ENCODE results near the gene CTSW.

Gene CTSW

GRCh38 chr11:65870307-65870658 is 9.4 kb upstream of the CTSW start:
- Mint-ChIP-seq H3K4me3 (peak overlapping the region; percentile 35), H3K9me3 (ENCODE audit: low read depth) (no peaks in the 10 kb centered on the region), H3K27ac (no peak overlapping the region), H3K27me3 (no peaks in the 10 kb centered on the region), H3K36me3 (no peaks in the 10 kb centered on the region), H3K4me1 (ENCODE audit: low read depth) (peaks cover 31% of the 10 kb centered on the region)

GRCh38 chr11:65870706-65871681 is 8.6 kb upstream of the CTSW start:
- Mint-ChIP-seq H3K36me3 (no peaks in the 10 kb centered on the region), H3K9me3 (ENCODE audit: low read depth) (no peaks in the 10 kb centered on the region), H3K27ac (no peak overlapping the region), H3K4me1 (ENCODE audit: low read depth) (peaks cover 31% of the 10 kb centered on the region), H3K27me3 (no peaks in the 10 kb centered on the region), H3K4me3 (peak overlapping the region; percentile 35)

- Mint-ChIP-seq H3K27me3 (no peaks in the 10 kb centered on the region), H3K4me1 (ENCODE audit: low read depth) (peaks cover 41% of the 10 kb centered on the region), H3K36me3 (no peaks in the 10 kb centered on the region), H3K4me3 (peak overlapping the region; percentile 35), H3K9me3 (ENCODE audit: low read depth) (no peaks in the 10 kb centered on the region), H3K27ac (peak overlapping the region; percentile 46)
Measured at GRCh38 chr11:65871811-65872548, 7.7 kb upstream of the CTSW start.

- Mint-ChIP-seq H3K36me3 (no peaks in the 10 kb centered on the region), H3K4me3 (peak within 1 kb of the TSS; percentile 90), H3K27ac (peak within 1 kb of the TSS; percentile 77), H3K27me3 (no peaks in the 10 kb centered on the region), H3K4me1 (ENCODE audit: low read depth) (peaks cover 40% of the 10 kb centered on the region), H3K9me3 (ENCODE audit: low read depth) (no peaks in the 10 kb centered on the region)
Measured at GRCh38 chr11:65872586-65873317, 6.9 kb upstream of the CTSW start, which contains the start of gene EFEMP2. Gene EFEMP2, minus strand, starts transcription at chr11:65872800. Its CDS starts 446 bp downstream, at chr11:65872354.

GRCh38 chr11:65873318-65874156 is 6.1 kb upstream of the CTSW start:
- Mint-ChIP-seq H3K27me3 (no peaks in the 10 kb centered on the region), H3K27ac (peak overlapping the region; percentile 77), H3K9me3 (ENCODE audit: low read depth) (no peaks in the 10 kb centered on the region), H3K4me3 (peak overlapping the region; percentile 90), H3K36me3 (no peaks in the 10 kb centered on the region), H3K4me1 (ENCODE audit: low read depth) (peaks cover 46% of the 10 kb centered on the region)

GRCh38 chr11:65880027-65880426 is 390 bp downstream of the CTSW start:
- H3K27ac Mint-ChIP-seq, result peak overlapping the region; percentile 91
- H3K36me3 Mint-ChIP-seq, result no peaks in the 10 kb centered on the region
- H3K27me3 Mint-ChIP-seq, result no peaks in the 10 kb centered on the region
- peak overlapping the region; percentile 82 for H3K4me3 Mint-ChIP-seq
- H3K4me1 Mint-ChIP-seq (ENCODE audit: low read depth), result peaks cover 58% of the 10 kb centered on the region
- H3K9me3 Mint-ChIP-seq (ENCODE audit: low read depth), result no peaks in the 10 kb centered on the region

- peaks cover 60% of the 10 kb centered on the region for H3K4me1 Mint-ChIP-seq (ENCODE audit: low read depth)
- H3K27me3 Mint-ChIP-seq, result no peaks in the 10 kb centered on the region
- H3K4me3 Mint-ChIP-seq, result peak overlapping the region; percentile 82
- H3K36me3 Mint-ChIP-seq, result no peaks in the 10 kb centered on the region
- H3K9me3 Mint-ChIP-seq (ENCODE audit: low read depth), result no peaks in the 10 kb centered on the region
- peak overlapping the region; percentile 91 for H3K27ac Mint-ChIP-seq
Measured at GRCh38 chr11:65880844-65881421, 1.3 kb downstream of the CTSW start.

GRCh38 chr11:65882120-65883057 is 2.8 kb downstream of the CTSW start:
- no peaks in the 10 kb centered on the region for H3K9me3 Mint-ChIP-seq (ENCODE audit: low read depth)
- H3K4me3 Mint-ChIP-seq, result no peak overlapping the region
- H3K27me3 Mint-ChIP-seq, result no peaks in the 10 kb centered on the region
- no peaks in the 10 kb centered on the region for H3K36me3 Mint-ChIP-seq
- peak overlapping the region; percentile 3 for H3K27ac Mint-ChIP-seq
- peaks cover 55% of the 10 kb centered on the region for H3K4me1 Mint-ChIP-seq (ENCODE audit: low read depth)

- Mint-ChIP-seq H3K27ac (no peak overlapping the region), H3K9me3 (ENCODE audit: low read depth) (no peaks in the 10 kb centered on the region), H3K4me3 (no peak overlapping the region), H3K36me3 (no peaks in the 10 kb centered on the region), H3K4me1 (ENCODE audit: low read depth) (peaks cover 50% of the 10 kb centered on the region), H3K27me3 (no peaks in the 10 kb centered on the region)
Measured at GRCh38 chr11:65883058-65883761, 3.6 kb downstream of the CTSW start.

- Mint-ChIP-seq H3K36me3 (no peaks in the 10 kb centered on the region), H3K27ac (no peak overlapping the region), H3K9me3 (ENCODE audit: low read depth) (no peaks in the 10 kb centered on the region), H3K27me3 (no peaks in the 10 kb centered on the region), H3K4me1 (ENCODE audit: low read depth) (peaks cover 49% of the 10 kb centered on the region), H3K4me3 (no peak overlapping the region)
Measured at GRCh38 chr11:65883786-65884715, 4.4 kb downstream of the CTSW start.

- Mint-ChIP-seq H3K4me1 (ENCODE audit: low read depth) (peaks cover 49% of the 10 kb centered on the region), H3K27me3 (no peaks in the 10 kb centered on the region), H3K27ac (peak overlapping the region; percentile 46), H3K9me3 (ENCODE audit: low read depth) (no peaks in the 10 kb centered on the region), H3K4me3 (no peak overlapping the region), H3K36me3 (no peaks in the 10 kb centered on the region)
Measured at GRCh38 chr11:65884716-65885092, 5.1 kb downstream of the CTSW start.

- Mint-ChIP-seq H3K4me1 (ENCODE audit: low read depth) (peaks cover 49% of the 10 kb centered on the region), H3K36me3 (no peaks in the 10 kb centered on the region), H3K27ac (no peak overlapping the region), H3K9me3 (ENCODE audit: low read depth) (no peaks in the 10 kb centered on the region), H3K27me3 (no peaks in the 10 kb centered on the region), H3K4me3 (no peak overlapping the region)
Measured at GRCh38 chr11:65885231-65885630, 5.6 kb downstream of the CTSW start.

Measured in activated naive CD8-positive, alpha-beta T cell (primary cell).